GM12878 (cell line): ENCODE results near the gene COL23A1. TPM values are rescaled to one million over a fixed set of nuclear protein-coding genes. Genes with fewer than 3 reads are reported as not detected.

Experiments
- ATAC-seq: fragments of 200-7000 bp; cut with Tn5 transposase; 3 replicates; pipeline ENCODE4 v1.9.1; 2020; ENCODE audit warnings: mild to moderate bottlenecking, moderate library complexity
- BruUV-seq: library from RNA; stranded (reverse); fragments of 400-500 nt; replicated peaks from 2 replicates; lab custom pipeline; 2021; lab: Mats Ljungman, UMichigan
- CTCF ChIA-PET: fragments of 300-600 bp; sonication (Branson Sonifier 250); formaldehyde crosslinking; extraction: SDS; loops from one replicate; lab custom pipeline; 2021; ENCODE audit warnings: inconsistent platforms; lab: Yijun Ruan, JAX
- POLR2A ChIA-PET: fragments of 350-600 bp; formaldehyde crosslinking; extraction: SDS; loops from one replicate; lab custom pipeline; 2021; ENCODE audit warnings: inconsistent platforms; lab: Charles Lee
- RAD21 ChIA-PET: fragments of 300-600 bp; sonication (Branson Sonifier 250); formaldehyde crosslinking; loops from one replicate; lab custom pipeline; 2023; ENCODE audit warnings: antibody characterized with exemption; ENCODE audit not compliant: unreplicated experiment; lab: Charles Lee
- SMC1A ChIA-PET: fragments of 300-600 bp; sonication (Branson Sonifier 250); formaldehyde crosslinking; loops from one replicate; lab custom pipeline; 2023; ENCODE audit not compliant: unreplicated experiment, uncharacterized antibody; lab: Charles Lee
- DNase-seq: peaks from one replicate; pipeline ENCODE4 v3.0.0-alpha.2; 2011; ENCODE audit warnings: low read depth, low spot score
- FAIRE-seq: peaks from 3 replicates; lab custom pipeline; 2011; peaks lifted over from hg19 to GRCh38; lab: Jason Lieb, UNC
- H2AFZ ChIP-seq: 2 replicates; pipeline ENCODE4 v1.6.0; 2011; ENCODE audit warnings: low read depth, low read length, control low read depth; ENCODE audit not compliant: control insufficient read depth
- H3K27ac ChIP-seq: 2 replicates; pipeline ENCODE4 v1.5.1; 2011; ENCODE audit warnings: control low read depth; ENCODE audit not compliant: control insufficient read depth, insufficient read depth
- H3K27me3 ChIP-seq, 2 experiments: replicated peaks in 1 of 2; 2 replicates each; pipeline versions ENCODE4 v1.6.0 to v1.6.1; 2011; ENCODE audit warnings: low read length in 1 of 2; ENCODE audit not compliant: control insufficient read depth in 2 of 2, insufficient read depth in 2 of 2
- H3K36me3 ChIP-seq, 2 experiments: 2 replicates each; pipeline ENCODE4 v1.5.1; 2011; ENCODE audit warnings: low read length in 1 of 2; ENCODE audit not compliant: control insufficient read depth in 2 of 2, insufficient read depth in 2 of 2
- H3K4me1 ChIP-seq: 2 replicates; pipeline ENCODE4 v1.6.1; 2011; ENCODE audit warnings: mild to moderate bottlenecking, low read length, moderate library complexity, mixed read lengths; ENCODE audit not compliant: control insufficient read depth, insufficient read depth
- H3K4me2 ChIP-seq: 2 replicates; pipeline ENCODE4 v1.6.0; 2011; ENCODE audit warnings: control low read depth; ENCODE audit not compliant: control insufficient read depth, insufficient read depth
- H3K4me3 ChIP-seq: fragments of 200-600 bp; sonication (generic); 2 replicates; pipeline ENCODE4 v1.5.1; 2016
- H3K79me2 ChIP-seq: 2 replicates; pipeline ENCODE4 v1.6.0; 2011; ENCODE audit warnings: low read length; ENCODE audit not compliant: control insufficient read depth, insufficient read depth
- H3K9ac ChIP-seq: 2 replicates; pipeline ENCODE4 v1.8.0; 2011; ENCODE audit warnings: low read length, control low read depth, mixed read lengths; ENCODE audit not compliant: control insufficient read depth, insufficient read depth
- H3K9me3 ChIP-seq: replicated peaks from 3 replicates; pipeline ENCODE4 v1.5.1; 2011; ENCODE audit warnings: mild to moderate bottlenecking, low read length; ENCODE audit not compliant: control insufficient read depth, insufficient read depth
- H4K20me1 ChIP-seq: 2 replicates; pipeline ENCODE4 v1.6.0; 2011; ENCODE audit not compliant: control insufficient read depth, insufficient read depth
- ATF7 ChIP-seq: fragments of 450-650 bp; IDR thresholded peaks from 2 replicates; pipeline ENCODE4 v1.6.1; 2016; ENCODE audit warnings: low read depth, mild to moderate bottlenecking
- CHD4 ChIP-seq: fragments of 200-600 bp; sonication (generic); IDR thresholded peaks from 2 replicates; pipeline ENCODE4 v1.6.1; 2016; ENCODE audit warnings: mild to moderate bottlenecking
- E2F8 ChIP-seq: fragments of 450-650 bp; IDR thresholded peaks from 2 replicates; pipeline ENCODE4 v1.6.1; 2018; ENCODE audit warnings: mild to moderate bottlenecking, low read depth, moderate library complexity; ENCODE audit not compliant: partially characterized antibody
- HDAC6 ChIP-seq: fragments of 200-600 bp; sonication (generic); IDR thresholded peaks from one replicate; pipeline ENCODE4 v1.8.0; 2017; ENCODE audit warnings: antibody characterized with exemption; ENCODE audit not compliant: unreplicated experiment
- HDGF ChIP-seq: fragments of 450-650 bp; IDR thresholded peaks from 2 replicates; pipeline ENCODE4 v1.6.1; 2016; ENCODE audit warnings: antibody characterized with exemption
- IKZF2 ChIP-seq, 2 experiments: fragments of 450-650 bp; IDR thresholded peaks; 2 replicates each; pipeline ENCODE4 v1.6.1; 2017; ENCODE audit warnings: mild to moderate bottlenecking in 2 of 2, moderate library complexity in 2 of 2
- JUND ChIP-seq: IDR thresholded peaks from 2 replicates; pipeline ENCODE4 v1.6.1; 2012; ENCODE audit warnings: low read depth, mild to moderate bottlenecking, low read length, improper control_type of control experiment, moderate library complexity
- KAT2A ChIP-seq: conservative IDR thresholded peaks from 2 replicates; pipeline ENCODE4 v1.6.1; 2011; ENCODE audit warnings: low read depth, low read length; ENCODE audit not compliant: control insufficient read depth
- NFIC ChIP-seq: IDR thresholded peaks from 2 replicates; pipeline ENCODE4 v1.6.1; 2012; ENCODE audit warnings: low read depth, mild to moderate bottlenecking, inconsistent platforms, low read length, moderate library complexity
- RELB ChIP-seq: fragments of 450-650 bp; IDR thresholded peaks from 2 replicates; pipeline ENCODE4 v1.6.1; 2017; ENCODE audit warnings: low read depth, mild to moderate bottlenecking, moderate library complexity
- SKIL ChIP-seq: fragments of 450-650 bp; IDR thresholded peaks from 2 replicates; pipeline ENCODE4 v1.6.1; 2017; ENCODE audit warnings: mild to moderate bottlenecking, low read depth, inconsistent platforms; ENCODE audit not compliant: poor library complexity, severe bottlenecking
- SMC3 ChIP-seq: IDR thresholded peaks from 2 replicates; pipeline ENCODE4 v1.6.1; 2011; ENCODE audit warnings: low read length, improper control_type of control experiment, borderline replicate concordance
- SP1 ChIP-seq: IDR thresholded peaks from one replicate; pipeline ENCODE4 v1.6.1; 2011; ENCODE audit warnings: low read depth, low read length
- ZNF24 ChIP-seq: fragments of 450-650 bp; IDR thresholded peaks from 2 replicates; pipeline ENCODE4 v1.6.1; 2017; ENCODE audit warnings: antibody characterized with exemption, mild to moderate bottlenecking
- ZNF592 ChIP-seq: fragments of 450-650 bp; IDR thresholded peaks from 2 replicates; pipeline ENCODE4 v1.6.1; 2017; ENCODE audit warnings: mild to moderate bottlenecking, moderate library complexity
- ZSCAN29 ChIP-seq: fragments of 450-650 bp; IDR thresholded peaks from 2 replicates; pipeline ENCODE4 v1.6.1; 2017; ENCODE audit warnings: mild to moderate bottlenecking, moderate library complexity
- WGBS: methylation state at CpG from one replicate; pipeline ENCODE4 v1.1.6; 2016; ENCODE audit warnings: low lambda C conversion rate; ENCODE audit not compliant: insufficient replicate concordance, insufficient coverage; ENCODE audit errors: missing lambda C conversion rate; 5-methylcytosine and 5-hydroxymethylcytosine counted together
- in situ Hi-C: fragments of 300-500 bp; cut with MboI; formaldehyde crosslinking; loops from 9 replicates; pipeline ENCODE4 v1.14.3; 2018; ENCODE audit warnings: mixed read lengths
- intact Hi-C: fragments of 100-400 bp; cut with micrococcal nuclease; formaldehyde crosslinking; loops from one replicate; pipeline ENCODE4 v1.14.2; 2022; ENCODE audit not compliant: unreplicated experiment
- polyA plus RNA-seq, 11 experiments: library from polyadenylated mRNA; depleted of rRNA in 4 of 11; unstranded in 6 of 11; stranded (reverse) in 5 of 11; fragments of >200 nt; fragmentation: Nextera tagmentation in 4 of 11; fragmentation: Illumina TruSeq in 1 of 11; extraction: Ambion mirVana in 4 of 11; extraction: Trizol in 1 of 11; gene quantifications; 1 replicate in 1 of 11; 2 replicates in 10 of 11; pipeline versions ENCODE4 v1.2.1 to v1.2.3, GENCODE V29; 2011 to 2016; ENCODE audit warnings: inconsistent platforms in 2 of 11, missing spikeins in 2 of 11, low read depth in 1 of 11
- total RNA-seq, 4 experiments: library from RNA; depleted of rRNA in 3 of 4; stranded (reverse); fragments of >200 nt in 3 of 4; fragmentation: Illumina TruSeq in 1 of 4; extraction: Trizol in 1 of 4; gene quantifications; 2 replicates each; pipeline versions ENCODE4 v1.2.1 to v1.2.3, GENCODE V29; 2013 to 2021

COL23A1 gene
- total and polyA plus RNA-seq, 10 of the 15 experiments (the other 5 are each of a cell fraction or from before 2014, with no cell fraction given) = 0.03 to 0.83 (median 0.09) TPM; not detected in 5

GRCh38 chr5:178265746-178266145 lies 324.4 kb downstream of the COL23A1 start:
- ChIA-PET CTCF (no interaction called here), RAD21 (no interaction called here), POLR2A (no interaction called here), SMC1A (no interaction called here)
- BruUV-seq = no TSS peak
- no peaks in the 10 kb centered on the region for H3K36me3 ChIP-seq
- no peak overlapping the region for H2AFZ ChIP-seq
- in situ Hi-C loops (no loop called here), intact Hi-C loops (no loop called here)
- no peak overlapping the region for H3K4me2 ChIP-seq
- no peaks in the 10 kb centered on the region; a peak in 2 of 4 replicates for H3K27me3 ChIP-seq
- no peak overlapping the region for H3K9ac ChIP-seq
- H3K9me3 ChIP-seq = no peaks in the 10 kb centered on the region
- WGBS = 33% methylated on average over 7 of the region's 7 CpGs
- FAIRE-seq (no peak), ATAC-seq (no peak), DNase-seq (no peak)
- no peaks in the 10 kb centered on the region for H4K20me1 ChIP-seq
- no peaks in the 10 kb centered on the region for H3K4me1 ChIP-seq
- TF ChIP-seq IKZF2 (IDR thresholded peaks at IDR 0.05) (no peak), JUND (no peak), RELB (no peak), HDAC6 (no peak), ZSCAN29 (no peak), SP1 (no peak), ATF7 (no peak), ZNF592 (no peak), ZNF24 (no peak), SKIL (no peak), NFIC (no peak), SMC3 (no peak), HDGF (no peak), CHD4 (no peak), KAT2A (no peak), E2F8 (no peak)
- no peaks in the 10 kb centered on the region for H3K79me2 ChIP-seq
- no peak overlapping the region for H3K27ac ChIP-seq
- no peak overlapping the region for H3K4me3 ChIP-seq
